K562 (cell line): Measurements from ENCODE around the gene DHDH. TPM values are rescaled to one million over a fixed set of nuclear protein-coding genes. Genes with fewer than 3 reads are reported as not detected.
A peak's percentile ranks its signal among the peaks of the same experiment; 100 is the strongest.

Source experiments
- CCNT2 ChIP-seq: IDR thresholded peaks from 2 replicates; pipeline ENCODE4 v1.6.1; 2011; ENCODE audit warnings: borderline replicate concordance, low read depth, mild to moderate bottlenecking, moderate library complexity, mixed read lengths, low read length; ENCODE audit not compliant: insufficient read length; ENCODE audit errors: extremely low read depth
- GATAD2A ChIP-seq: fragments of 450-650 bp; IDR thresholded peaks from 2 replicates; pipeline ENCODE4 v1.6.1; 2017
- GTF2B ChIP-seq: IDR thresholded peaks from 2 replicates; pipeline ENCODE4 v1.6.1; 2011; ENCODE audit not compliant: insufficient read length; ENCODE audit errors: extremely low read depth
- KAT2B ChIP-seq: IDR thresholded peaks from one replicate; pipeline ENCODE4 v1.6.1; 2012; ENCODE audit warnings: low read depth, mild to moderate bottlenecking, control low read depth, inconsistent platforms, low read length, moderate library complexity
- KAT7 ChIP-seq: sonication (generic); formaldehyde crosslinking; IDR thresholded peaks from 2 replicates; pipeline ENCODE4 v1.8.0; 2022; ENCODE audit warnings: missing genetic modification reagents, mild to moderate bottlenecking, borderline replicate concordance
- MGA ChIP-seq: fragments of 450-650 bp; IDR thresholded peaks from 2 replicates; pipeline ENCODE4 v1.6.1; 2016; ENCODE audit warnings: mild to moderate bottlenecking, moderate library complexity
- SMARCA5 ChIP-seq: fragments of 450-650 bp; IDR thresholded peaks from 2 replicates; pipeline ENCODE4 v1.6.1; 2016
- XRCC3 ChIP-seq: fragments of 450-650 bp; IDR thresholded peaks from 2 replicates; pipeline ENCODE4 v1.6.1; 2017; ENCODE audit warnings: mild to moderate bottlenecking, moderate library complexity
- ZBTB11 ChIP-seq, 3 experiments: fragments of 200-800 bp in 1 of 3; fragments of 250-450 bp in 1 of 3; fragments of 450-650 bp in 1 of 3; sonication (Bioruptor Pico) in 1 of 3; sonication (Bioruptor generic) in 1 of 3; formaldehyde crosslinking in 1 of 3; IDR thresholded peaks; 2 replicates each; pipeline versions ENCODE4 v1.6.1 to v1.8.0; 2016 to 2022; ENCODE audit warnings: mild to moderate bottlenecking in 2 of 3, missing genetic modification characterization in 2 of 3, missing compliant biosample characterization in 1 of 3, moderate library complexity in 1 of 3
- ZZZ3 ChIP-seq: fragments of 450-650 bp; IDR thresholded peaks from 2 replicates; pipeline ENCODE4 v1.6.1; 2016; ENCODE audit warnings: antibody characterized with exemption, mild to moderate bottlenecking, moderate library complexity
- polyA plus RNA-seq, 8 experiments: library from polyadenylated mRNA; depleted of rRNA in 4 of 8; stranded (reverse) in 5 of 8; unstranded in 3 of 8; fragments of >200 nt; fragmentation: Nextera tagmentation in 2 of 8; fragmentation: Illumina TruSeq in 1 of 8; extraction: Ambion mirVana in 2 of 8; extraction: Trizol in 1 of 8; gene quantifications; 2 replicates each; pipeline versions ENCODE4 v1.2.1 to v1.2.3, GENCODE V29; 2011 to 2014; ENCODE audit warnings: inconsistent platforms in 1 of 8, missing spikeins in 1 of 8
- total RNA-seq, 7 experiments: library from RNA; depleted of rRNA in 6 of 7; stranded (reverse); fragments of >200 nt in 6 of 7; fragmentation: Illumina TruSeq in 2 of 7; extraction: Trizol in 2 of 7; gene quantifications; 2 replicates each; pipeline versions ENCODE4 v1.2.1 to v1.2.3, GENCODE V29; 2011 to 2021; ENCODE audit warnings: low replicate concordance in 1 of 7
- TF ChIP-seq, protein P1 (sequence below): fragments of 450-650 bp; IDR thresholded peaks from 2 replicates; pipeline ENCODE4 v1.6.1; 2016; ENCODE audit warnings: antibody characterized with exemption

Gene DHDH
- total and polyA plus RNA-seq, 9 of the 15 experiments (the other 6 are each of a cell fraction or from before 2014, with no cell fraction given), result 0.37 to 1.9 (median 0.87) TPM

GRCh38 chr19:48910803-48911202, 22.7 kb upstream of the DHDH start (continued):
- TF ChIP-seq MGA, result no peak
- no peak for TF ChIP-seq XRCC3
- no peak for TF ChIP-seq GTF2B
- TF ChIP-seq, protein P1, sequence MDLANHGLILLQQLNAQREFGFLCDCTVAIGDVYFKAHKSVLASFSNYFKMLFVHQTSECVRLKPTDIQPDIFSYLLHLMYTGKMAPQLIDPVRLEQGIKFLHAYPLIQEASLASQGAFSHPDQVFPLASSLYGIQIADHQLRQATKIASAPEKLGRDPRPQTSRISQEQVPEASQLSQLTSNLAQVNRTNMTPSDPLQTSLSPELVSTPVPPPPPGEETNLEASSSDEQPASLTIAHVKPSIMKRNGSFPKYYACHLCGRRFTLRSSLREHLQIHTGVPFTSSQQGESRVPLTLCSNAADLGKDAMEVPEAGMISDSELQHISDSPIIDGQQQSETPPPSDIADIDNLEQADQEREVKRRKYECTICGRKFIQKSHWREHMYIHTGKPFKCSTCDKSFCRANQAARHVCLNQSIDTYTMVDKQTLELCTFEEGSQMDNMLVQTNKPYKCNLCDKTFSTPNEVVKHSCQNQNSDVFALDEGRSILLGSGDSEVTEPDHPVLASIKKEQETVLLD, result no peak
- no peak for TF ChIP-seq CCNT2
- no peak for TF ChIP-seq ZBTB11 (CRISPR knock-in tag; IDR thresholded peaks at IDR 0.05)
- no peak for TF ChIP-seq ZZZ3
- TF ChIP-seq SMARCA5, result peak; percentile 92
- no peak for TF ChIP-seq KAT2B
- no peak for TF ChIP-seq KAT7 (CRISPR knock-in tag)
- TF ChIP-seq GATAD2A, result no peak
